ENCODE data around the gene ACY1. TPM values are rescaled to one million over a fixed set of nuclear protein-coding genes. Genes with fewer than 3 reads are reported as not detected.

The ACY1 gene
- total and polyA plus RNA-seq, 2 donors (not counting 3 experiments of a cell fraction or from before 2014, with no cell fraction given): 13.4 to 32.9 TPM

DNA sequence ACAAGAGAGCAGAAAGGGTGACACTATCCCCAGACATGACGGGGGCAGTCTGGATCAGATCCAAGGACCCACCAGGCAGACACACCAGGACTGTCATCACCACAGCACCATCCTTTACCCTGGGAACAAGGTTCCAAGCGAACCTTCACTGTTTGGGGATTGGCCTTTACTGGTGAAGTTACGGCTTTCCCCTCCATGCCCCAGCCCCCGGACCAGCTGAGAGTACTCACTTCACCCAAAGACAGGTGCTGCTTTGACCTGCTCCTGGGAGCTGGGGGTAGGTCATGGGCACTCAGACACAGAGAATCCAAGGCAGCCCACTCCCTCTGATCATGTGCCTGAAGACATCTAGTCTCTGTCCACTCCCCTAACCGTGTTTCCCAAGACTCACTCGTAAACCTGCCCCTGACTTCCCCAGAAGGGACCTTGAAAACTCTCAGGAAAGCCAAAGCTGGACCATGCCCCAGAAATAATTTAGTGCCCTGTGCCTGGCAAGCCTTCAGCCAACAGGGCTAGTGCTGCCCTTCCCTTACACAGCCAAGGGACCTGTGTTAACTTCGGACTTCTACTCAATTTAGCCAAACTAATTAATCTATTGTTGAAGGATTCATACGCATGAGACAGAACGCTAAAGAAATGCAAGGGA is 44.4 kb upstream of the ACY1 start:
- intact Hi-C loops (cut with micrococcal nuclease): no loop called here
- CTCF ChIA-PET: no interaction called here
- Histone ChIP-seq H3K4me2 (ENCODE audit: insufficient read depth, low read length) (no peak overlapping the region), H3K4me3 (replicated peaks in 1 of 3; ENCODE audit: insufficient read depth in 1 of 3, low read depth in 1 of 3, low read length in 3 of 3) (no peak overlapping the region), H3K9me3 (replicated peaks; ENCODE audit: control insufficient read depth, insufficient read depth, low read length) (no peaks in the 10 kb centered on the region), H3K9me1 (replicated peaks; ENCODE audit: control insufficient read depth, extremely low read depth, insufficient read depth, low read length) (no peaks in the 10 kb centered on the region), H3K4me1 (ENCODE audit: control insufficient read depth, extremely low read depth, insufficient read depth, low read length) (peaks cover 21% of the 10 kb centered on the region), H3K9ac (replicated peaks; ENCODE audit: extremely low read depth, insufficient read depth, low read length) (no peak overlapping the region), H3K79me2 (ENCODE audit: control insufficient read depth, insufficient read depth, low read length) (peaks cover 16% of the 10 kb centered on the region), H3K27ac (ENCODE audit: insufficient read depth, low read depth, low read length) (no peak overlapping the region), H4K20me1 (replicated peaks; ENCODE audit: control insufficient read depth, extremely low read depth, insufficient read depth, low read length) (no peaks in the 10 kb centered on the region), H2AFZ (ENCODE audit: low read depth, low read length) (no peak overlapping the region), H3K36me3 (ENCODE audit: control insufficient read depth in 2 of 2, extremely low read depth in 1 of 2, insufficient read depth in 2 of 2, low read length in 2 of 2) (peaks cover 0 to 30% of the 10 kb centered on the region in 2 experiments), H3K27me3 (ENCODE audit: control insufficient read depth in 2 of 2, insufficient read depth in 2 of 2, low read length in 2 of 2) (no peaks in the 10 kb centered on the region)
- no peak for TF ChIP-seq POLR2AphosphoS5 (IDR thresholded peaks at IDR 0.05; ENCODE audit: insufficient read depth, low read depth, low read length)
- no peak for TF ChIP-seq CTCF (IDR thresholded peaks at IDR 0.05; ENCODE audit: extremely low read depth in 1 of 2, insufficient read depth in 1 of 2, low read depth in 1 of 2, low read length in 2 of 2)
- TF ChIP-seq FOS (IDR thresholded peaks at IDR 0.05; ENCODE audit: borderline replicate concordance, insufficient read depth, low read length): no peak
- no peak for TF ChIP-seq MYC (IDR thresholded peaks at IDR 0.05; ENCODE audit: low read depth, low read length)
- TF ChIP-seq GATA2 (IDR thresholded peaks at IDR 0.05; ENCODE audit: insufficient read depth, insufficient read length, low read depth, low read length): no peak
- TF ChIP-seq MAX (IDR thresholded peaks at IDR 0.05; ENCODE audit: insufficient read depth, insufficient read length): no peak
- no peak for TF ChIP-seq POLR2A (IDR thresholded peaks at IDR 0.05; ENCODE audit: low read depth, low read length)
- no peak for TF ChIP-seq EZH2 (IDR thresholded peaks at IDR 0.05; ENCODE audit: borderline replicate concordance, low read depth, low read length, severe bottlenecking)
- TF ChIP-seq JUN (IDR thresholded peaks at IDR 0.05; ENCODE audit: borderline replicate concordance, insufficient read depth, insufficient read length, low read depth): no peak
- no peak for DNase-seq (ENCODE audit: low read depth, low spot score)
- dilution Hi-C loops (cut with MboI; ENCODE audit: extremely low pct_ligation_motif_present, low sequenced_read_pairs): no loop called here
- FAIRE-seq: no peak
- BruUV-seq (replicated peaks): no TSS peak
- POLR2A ChIA-PET: no interaction called here

Data from endothelial cell of umbilical vein (primary cell).